GM23338 (cell line): ENCODE data around the gene APOL4.

ENCODE experiments used
- CTCF ChIP-seq, 2 experiments: fragments of 200-600 bp in 1 of 2; sonication (generic) in 1 of 2; conservative IDR thresholded peaks; 2 replicates each; pipeline versions ENCODE4 v1.5.1 to v1.6.1; 2016 to 2017; ENCODE audit warnings: antibody characterized with exemption in 2 of 2, low read depth in 2 of 2, mild to moderate bottlenecking in 2 of 2, moderate library complexity in 1 of 2
- ETS1 ChIP-seq: IDR thresholded peaks from 2 replicates; pipeline ENCODE4 v1.6.1; 2016; ENCODE audit warnings: antibody characterized with exemption
- EZH2 ChIP-seq: fragments of 200-600 bp; sonication (generic); IDR thresholded peaks from one replicate; pipeline ENCODE4 v1.8.0; 2017; ENCODE audit warnings: antibody characterized with exemption, mild to moderate bottlenecking, low read depth; ENCODE audit not compliant: unreplicated experiment
- EZH2phosphoT487 ChIP-seq: fragments of 200-600 bp; sonication (generic); IDR thresholded peaks from one replicate; pipeline ENCODE4 v1.8.1; 2018; ENCODE audit warnings: antibody characterized with exemption; ENCODE audit not compliant: unreplicated experiment
- JUNB ChIP-seq: IDR thresholded peaks from one replicate; pipeline ENCODE4 v1.6.1; 2016; ENCODE audit warnings: antibody characterized with exemption; ENCODE audit not compliant: unreplicated experiment
- POLR2AphosphoS5 ChIP-seq: IDR thresholded peaks from 2 replicates; pipeline ENCODE4 v1.6.1; 2016; ENCODE audit warnings: antibody characterized with exemption, low read depth
- REST ChIP-seq: IDR thresholded peaks from one replicate; pipeline ENCODE4 v1.6.1; 2018; ENCODE audit warnings: antibody characterized with exemption; ENCODE audit not compliant: unreplicated experiment
- STAT1 ChIP-seq: IDR thresholded peaks from one replicate; pipeline ENCODE4 v1.6.1; 2016; ENCODE audit warnings: antibody characterized with exemption; ENCODE audit not compliant: unreplicated experiment
- ZNF114 ChIP-seq: fragments of 250-450 bp; sonication (Bioruptor Pico); IDR thresholded peaks from 2 replicates; pipeline ENCODE4 v1.5.0; 2020; ENCODE audit warnings: mild to moderate bottlenecking, moderate library complexity
- ZNF462 ChIP-seq: fragments of 250-450 bp; sonication (Bioruptor Pico); IDR thresholded peaks from 2 replicates; pipeline ENCODE4 v1.5.0; 2020; ENCODE audit warnings: mild to moderate bottlenecking, moderate library complexity

GRCh38 chr22:36227396-36227795, 25.8 kb upstream of the APOL4 start:
- TF ChIP-seq EZH2 (no peak), POLR2AphosphoS5 (no peak), CTCF (conservative IDR thresholded peaks at IDR 0.05; ENCODE audit: low read depth in 2 of 2) (no peak), ZNF114 (CRISPR knock-in tag) (no peak), EZH2phosphoT487 (no peak), STAT1 (no peak), REST (no peak), ZNF462 (CRISPR knock-in tag) (no peak), JUNB (no peak), ETS1 (no peak)
